Skeletal muscle tissue (tissue), 4 donors: ENCODE results near the gene COL4A1. TPM values are rescaled to one million over a fixed set of nuclear protein-coding genes. Genes with fewer than 3 reads are reported as not detected.
"Not testable (repeated sequence)": the region's sequence is repeated elsewhere in the genome, so short reads cannot be mapped to it uniquely, and the experiment has no call there.

ENCODE experiments used
- H3K27ac ChIP-seq: one replicate; pipeline ENCODE4 v1.7.0; 2013; ENCODE audit warnings: mild to moderate bottlenecking, low read depth, low read length, inconsistent platforms
- H3K27me3 ChIP-seq, 3 donors: one replicate each; pipeline ENCODE4 v1.7.0; 2013; ENCODE audit warnings: low read length in 3 of 3; ENCODE audit not compliant: control insufficient read depth in 3 of 3, insufficient read depth in 3 of 3
- H3K36me3 ChIP-seq, 3 donors: one replicate each; pipeline ENCODE4 v1.7.0; 2013; ENCODE audit warnings: low read length in 3 of 3; ENCODE audit not compliant: control insufficient read depth in 3 of 3, insufficient read depth in 3 of 3
- H3K4me1 ChIP-seq, 3 donors: one replicate each; pipeline ENCODE4 v1.7.0; 2013; ENCODE audit warnings: low read length in 3 of 3, mild to moderate bottlenecking in 3 of 3; ENCODE audit not compliant: control insufficient read depth in 3 of 3, insufficient read depth in 3 of 3
- H3K4me3 ChIP-seq, 3 donors: one replicate each; pipeline ENCODE4 v1.7.0; 2013; ENCODE audit warnings: low read length in 3 of 3
- H3K9ac ChIP-seq, 3 donors: one replicate each; pipeline ENCODE4 v1.7.0; 2013; ENCODE audit warnings: low read length in 3 of 3, mild to moderate bottlenecking in 3 of 3, moderate library complexity in 2 of 3, low read depth in 1 of 3
- H3K9me3 ChIP-seq, 3 donors: one replicate each; pipeline ENCODE4 v1.7.0; 2013; ENCODE audit warnings: low read length in 3 of 3; ENCODE audit not compliant: control insufficient read depth in 3 of 3
- total RNA-seq: library from RNA; depleted of rRNA; stranded (reverse); fragments of >200 nt; gene quantifications from one replicate; pipeline ENCODE4 v1.2.3, GENCODE V29; 2014
- donor health status: Osteomylitis.

Gene COL4A1
- total RNA-seq, 1 donor from 2014 or later, result 774 TPM

- no peaks in the 10 kb centered on the region for H3K36me3 ChIP-seq
- peak overlapping the region in 1 of 3 donors; percentile 35 for H3K9ac ChIP-seq
- no peaks in the 10 kb centered on the region for H3K9me3 ChIP-seq
- peaks cover 0 to 4% (median 0%) of the 10 kb centered on the region in 3 donors for H3K27me3 ChIP-seq
- peak overlapping the region; percentile 48 for H3K27ac ChIP-seq
- H3K4me1 ChIP-seq, result peaks cover 20 to 39% (median 31%) of the 10 kb centered on the region in 3 donors
- peak overlapping the region in 1 of 3 donors; percentile 7 for H3K4me3 ChIP-seq
Measured at GRCh38 chr13:110123041-110123809, 183.7 kb downstream of the COL4A1 start.

DNA sequence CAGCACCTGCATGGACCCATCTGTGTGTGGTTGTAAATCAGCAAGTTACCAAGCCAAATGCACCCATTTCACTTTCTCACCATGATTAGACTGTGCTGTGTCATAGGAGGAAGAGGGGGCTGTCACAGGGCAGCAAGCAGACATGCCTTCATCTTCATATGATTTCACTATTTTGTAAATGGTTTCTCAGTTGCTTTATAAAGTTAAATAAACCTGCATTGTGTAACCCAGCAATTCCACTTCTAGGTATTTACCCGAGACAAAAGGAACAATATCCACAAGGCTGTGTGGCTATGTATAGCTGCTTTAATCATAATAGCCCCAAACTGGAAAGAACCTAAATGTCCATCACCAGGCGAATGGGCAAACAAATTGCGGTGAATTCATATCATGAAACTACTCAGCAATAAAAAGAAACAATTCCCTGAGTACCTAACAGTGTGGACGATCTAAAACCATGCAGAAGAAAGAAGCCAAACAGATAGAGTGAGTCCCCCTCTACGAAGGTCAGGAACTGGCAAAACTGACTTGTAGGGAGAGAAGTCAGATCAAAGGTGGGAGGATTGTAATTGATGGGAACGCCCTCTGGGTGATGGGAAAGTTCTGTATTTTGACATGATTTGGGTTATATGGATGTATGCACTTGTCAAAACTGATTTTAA, 185.4 kb downstream of the COL4A1 start:
- peaks cover 11 to 25% (median 15%) of the 10 kb centered on the region in 3 donors for H3K4me1 ChIP-seq
- no peak overlapping the region for H3K27ac ChIP-seq
- H3K4me3 ChIP-seq, result no peak overlapping the region
- H3K27me3 ChIP-seq, result peaks cover 0 to 4% (median 0%) of the 10 kb centered on the region in 3 donors
- H3K9ac ChIP-seq, result no peak overlapping the region
- H3K36me3 ChIP-seq, result no peaks in the 10 kb centered on the region
- no peaks in the 10 kb centered on the region for H3K9me3 ChIP-seq

DNA sequence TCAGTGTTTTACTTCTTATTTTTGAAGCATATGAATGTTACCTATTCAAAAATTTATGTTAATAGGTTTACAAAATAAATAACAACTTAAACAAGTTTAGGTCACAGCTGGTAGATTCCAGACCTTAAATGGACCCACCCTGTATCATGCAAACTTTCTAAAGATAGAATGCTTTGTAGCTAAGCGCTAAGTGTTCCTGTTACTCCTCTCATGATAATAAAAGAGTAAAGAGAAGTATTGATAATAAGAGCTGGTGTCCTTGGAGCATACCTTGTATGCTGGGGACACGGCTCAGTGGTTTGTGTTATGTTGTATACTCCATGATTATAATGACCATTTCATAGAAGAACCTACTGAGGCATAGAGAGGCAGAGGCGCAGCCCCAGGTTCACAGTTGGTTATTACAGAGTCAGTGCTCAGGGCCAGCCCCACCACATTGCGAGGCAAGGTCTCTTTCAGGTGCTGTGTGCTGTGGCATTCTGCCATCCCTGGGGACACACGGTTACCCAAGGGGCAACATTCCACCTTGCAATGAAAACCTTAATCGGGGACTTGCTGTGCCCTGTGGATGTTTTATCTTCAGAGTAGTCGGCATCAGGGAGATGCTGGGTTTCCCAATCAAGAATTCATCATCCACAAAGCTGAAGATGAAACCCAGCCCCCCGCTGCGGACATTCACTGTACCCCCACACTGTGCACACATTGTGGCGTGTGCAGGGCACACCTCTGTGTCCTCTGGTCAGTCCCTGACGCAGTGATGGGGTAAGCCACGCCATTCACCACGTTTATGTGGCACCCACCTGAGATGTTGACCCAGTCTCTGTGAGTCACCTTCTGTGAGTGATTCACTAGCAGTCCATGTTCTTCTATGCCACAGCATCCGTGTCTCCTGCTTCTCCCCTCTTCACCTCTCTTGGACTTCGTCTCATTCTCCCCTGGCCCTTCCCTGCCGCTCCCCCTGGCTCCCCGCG, 186.7 kb downstream of the COL4A1 start:
- Histone ChIP-seq H3K27ac (no peak overlapping the region), H3K4me1 (peaks cover 0 to 12% (median 2%) of the 10 kb centered on the region in 3 donors), H3K4me3 (no peak overlapping the region), H3K27me3 (peaks cover 0 to 4% (median 0%) of the 10 kb centered on the region in 3 donors), H3K36me3 (no peaks in the 10 kb centered on the region), H3K9me3 (no peaks in the 10 kb centered on the region), H3K9ac (no peak overlapping the region)

DNA sequence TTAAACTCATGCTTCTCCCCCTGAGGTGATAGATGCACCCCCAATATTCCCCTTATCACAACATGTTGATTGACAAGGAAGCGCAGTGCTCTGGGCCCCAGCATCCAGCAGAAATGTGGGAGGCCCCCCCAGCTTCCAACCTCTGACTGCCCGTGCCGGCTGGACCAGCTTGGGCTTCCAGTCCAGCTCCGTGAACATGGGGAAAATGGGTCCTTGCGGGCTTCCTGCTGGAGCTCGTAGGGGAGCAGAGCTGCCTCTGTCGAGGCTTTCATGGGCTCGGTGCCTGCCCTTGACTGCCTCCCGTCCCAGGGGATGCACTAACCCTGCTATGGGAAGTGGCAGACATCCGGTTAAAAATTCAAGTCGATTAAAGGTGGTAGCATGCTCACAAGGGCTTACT, 188.9 kb downstream of the COL4A1 start:
- Histone ChIP-seq H3K9me3 (no peaks in the 10 kb centered on the region), H3K27me3 (peaks cover 0 to 4% (median 0%) of the 10 kb centered on the region in 3 donors), H3K27ac (no peak overlapping the region), H3K4me3 (no peak overlapping the region), H3K9ac (no peak overlapping the region), H3K4me1 (peaks cover 0 to 12% (median 7%) of the 10 kb centered on the region in 3 donors), H3K36me3 (no peaks in the 10 kb centered on the region)

GRCh38 chr13:110116072-110116487, 190.9 kb downstream of the COL4A1 start:
- no peak overlapping the region for H3K27ac ChIP-seq
- H3K4me1 ChIP-seq, result peaks cover 0 to 13% (median 11%) of the 10 kb centered on the region in 3 donors
- H3K27me3 ChIP-seq, result peaks cover 0 to 4% (median 0%) of the 10 kb centered on the region in 3 donors
- no peaks in the 10 kb centered on the region for H3K9me3 ChIP-seq
- no peak overlapping the region for H3K4me3 ChIP-seq
- no peaks in the 10 kb centered on the region for H3K36me3 ChIP-seq
- H3K9ac ChIP-seq, result no peak overlapping the region

- H3K27ac ChIP-seq, result no peak overlapping the region
- H3K36me3 ChIP-seq, result no peaks in the 10 kb centered on the region
- no peak overlapping the region for H3K9ac ChIP-seq
- H3K9me3 ChIP-seq, result no peaks in the 10 kb centered on the region
- no peak overlapping the region for H3K4me3 ChIP-seq
- H3K27me3 ChIP-seq, result peaks cover 0 to 2% (median 0%) of the 10 kb centered on the region in 3 donors
- peaks cover 0 to 13% (median 11%) of the 10 kb centered on the region in 3 donors for H3K4me1 ChIP-seq
Measured at GRCh38 chr13:110115591-110115990, 191.4 kb downstream of the COL4A1 start.

DNA sequence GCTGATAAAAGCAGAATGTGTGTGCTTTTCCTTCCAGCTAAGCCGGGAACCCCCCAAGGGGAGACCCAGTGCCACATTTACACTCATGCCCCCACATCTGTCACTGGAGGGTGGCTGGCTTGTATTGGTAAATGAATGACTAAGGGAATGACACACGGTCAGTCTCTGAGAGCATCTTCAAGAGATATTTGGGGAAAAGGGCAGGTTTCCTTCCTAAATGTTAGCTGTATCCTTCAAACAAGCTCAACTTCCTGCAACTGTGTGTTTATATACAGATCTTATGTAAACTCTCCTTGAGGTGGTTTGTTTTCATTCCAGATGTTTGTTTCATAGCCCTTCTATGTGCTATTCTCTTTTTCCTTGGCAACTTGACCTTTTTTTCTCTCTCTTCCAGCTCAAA, 192.6 kb downstream of the COL4A1 start:
- H3K27ac ChIP-seq, result no peak overlapping the region
- no peaks in the 10 kb centered on the region for H3K9me3 ChIP-seq
- H3K27me3 ChIP-seq, result no peaks in the 10 kb centered on the region
- peaks cover 8 to 22% (median 21%) of the 10 kb centered on the region in 3 donors for H3K4me1 ChIP-seq
- H3K9ac ChIP-seq, result no peak overlapping the region
- no peaks in the 10 kb centered on the region for H3K36me3 ChIP-seq
- H3K4me3 ChIP-seq, result no peak overlapping the region

DNA sequence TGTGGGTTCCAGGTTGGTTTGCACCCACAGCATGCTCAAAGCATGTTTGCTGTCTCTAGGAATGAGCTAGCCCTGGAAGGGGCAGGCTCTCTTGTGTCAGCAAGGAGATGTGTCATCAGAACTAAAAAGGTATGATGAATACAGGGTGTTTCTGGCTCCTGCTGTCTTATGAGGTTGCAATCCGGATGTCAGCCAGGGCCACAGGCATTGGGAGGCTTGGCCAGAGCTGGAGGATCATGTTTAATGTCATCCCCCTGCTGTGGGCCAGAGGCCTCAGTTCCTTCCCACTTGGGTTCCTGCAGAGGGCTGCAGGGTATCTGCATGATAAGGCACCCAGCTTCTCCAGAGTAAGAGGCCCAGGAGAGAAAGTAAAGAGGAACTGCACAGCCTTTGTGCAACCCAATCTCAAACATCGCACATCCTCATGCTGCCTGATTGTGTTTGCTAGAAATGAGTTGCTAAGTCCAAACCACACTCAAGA, 193.6 kb downstream of the COL4A1 start:
- H3K4me3 ChIP-seq, result no peak overlapping the region
- no peaks in the 10 kb centered on the region for H3K9me3 ChIP-seq
- H3K27me3 ChIP-seq, result no peaks in the 10 kb centered on the region
- peaks cover 12 to 29% (median 28%) of the 10 kb centered on the region in 3 donors for H3K4me1 ChIP-seq
- no peaks in the 10 kb centered on the region for H3K36me3 ChIP-seq
- H3K27ac ChIP-seq, result peak overlapping the region; percentile 38
- peak overlapping the region in 1 of 3 donors; percentile 45 for H3K9ac ChIP-seq

DNA sequence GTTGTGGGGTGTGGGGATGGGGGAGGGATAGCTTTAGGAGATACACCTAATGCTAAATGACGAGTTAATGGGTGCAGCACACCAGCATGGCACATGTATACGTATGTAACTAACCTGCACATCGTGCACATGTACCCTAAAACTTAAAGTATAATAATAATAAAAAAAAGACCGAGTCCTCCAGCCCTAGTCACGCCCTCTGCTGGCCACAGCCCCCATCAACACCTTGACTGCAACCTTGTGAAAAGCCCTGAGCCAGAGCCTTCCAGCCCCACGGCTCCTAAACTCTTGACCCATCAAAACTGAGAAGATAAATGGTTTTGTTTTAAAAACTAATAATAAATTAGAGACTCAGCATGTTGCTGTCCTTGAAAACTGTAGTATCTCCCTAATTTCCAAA, 194.6 kb downstream of the COL4A1 start:
- not testable (repeated sequence) for H3K36me3 ChIP-seq, H3K4me3 ChIP-seq, H3K9me3 ChIP-seq, H3K27ac ChIP-seq, H3K9ac ChIP-seq, H3K27me3 ChIP-seq
- peaks cover 12 to 34% (median 29%) of the 10 kb centered on the region in 3 donors for H3K4me1 ChIP-seq
